ENCODE data around the gene FRG2C.
"Not testable (repeated sequence)": the region's sequence is repeated elsewhere in the genome, so short reads cannot be mapped to it uniquely, and the experiment has no call there.

GRCh38 chr3:75655101-75655904 is 8.8 kb upstream of the FRG2C start:
- not testable (repeated sequence) for TF ChIP-seq CTCF (IDR thresholded peaks at IDR 0.05); POLR2A (IDR thresholded peaks at IDR 0.05); EP300 (IDR thresholded peaks at IDR 0.05; ENCODE audit: low read depth)
